Measurements from ENCODE around the gene RTKN2.

The RTKN2 gene

DNA sequence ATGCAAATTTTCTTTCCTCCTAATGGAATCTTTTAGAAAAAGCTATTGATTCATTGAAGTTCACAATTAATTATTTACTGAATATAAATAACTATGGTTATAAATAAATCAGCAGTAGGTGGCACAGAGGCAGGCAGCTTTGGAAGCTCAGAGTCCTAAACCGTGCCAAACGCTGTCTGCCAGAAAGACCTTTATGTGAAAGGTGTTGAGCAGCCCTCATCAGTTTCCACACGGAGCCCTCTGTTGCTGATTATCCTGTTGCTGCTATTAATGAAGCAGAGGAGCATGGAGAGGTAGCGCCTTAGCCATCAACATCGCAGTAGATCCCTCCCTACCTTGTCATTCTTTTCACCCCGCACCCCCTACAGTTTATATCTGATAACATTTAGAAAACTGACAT, 51.0 kb downstream of the RTKN2 start:
- no peak for DNase-seq

- no peak for DNase-seq
Observed at GRCh38 chr10:62214364-62214874, 54.2 kb downstream of the RTKN2 start.

GRCh38 chr10:62205750-62206399, 62.8 kb downstream of the RTKN2 start:
- no peak for DNase-seq

- no peak for DNase-seq
Observed at GRCh38 chr10:62199584-62199983, 69.1 kb downstream of the RTKN2 start.

DNA sequence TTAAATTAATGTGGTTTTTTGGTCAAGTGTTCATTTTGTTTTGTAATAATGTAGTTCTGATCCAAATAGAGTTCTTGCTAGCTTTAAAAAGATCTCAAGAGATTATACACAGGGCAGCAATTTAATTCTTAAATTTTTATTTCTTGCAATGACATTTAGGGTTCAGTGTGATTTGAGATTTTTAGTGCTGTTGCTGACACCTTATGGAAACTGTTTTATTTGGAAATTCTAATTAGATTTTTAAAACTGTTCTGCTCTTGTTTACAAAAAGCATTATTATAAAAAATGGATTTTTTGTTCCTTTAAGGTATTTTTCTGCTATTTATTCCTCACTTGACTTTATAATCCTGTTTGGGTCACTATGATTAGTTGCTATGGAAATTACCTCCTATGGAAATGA, 72.1 kb downstream of the RTKN2 start:
- DNase-seq: no peak

GRCh38 chr10:62195675-62195926, 73.0 kb downstream of the RTKN2 start:
- no peak for DNase-seq

GRCh38 chr10:62194924-62195674, 73.5 kb downstream of the RTKN2 start:
- no peak for DNase-seq

DNA sequence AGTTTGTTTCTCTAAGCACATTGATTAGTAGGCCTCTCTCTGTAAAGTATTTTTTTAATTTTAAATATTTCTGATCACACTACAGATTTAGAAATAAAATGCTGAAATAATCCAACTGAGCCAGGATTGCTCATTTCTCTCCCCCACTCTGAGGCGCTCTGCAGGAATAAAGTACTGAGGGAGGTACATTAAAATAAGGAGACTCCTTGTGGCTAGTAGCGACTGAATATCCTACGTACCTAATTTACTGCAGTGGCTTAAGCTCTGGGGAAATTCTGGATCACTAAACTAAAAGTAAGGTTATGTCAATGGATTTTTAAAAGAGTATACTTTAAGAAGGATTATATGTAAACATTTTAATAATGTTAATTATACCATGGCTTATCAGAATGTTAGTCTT, 75.2 kb downstream of the RTKN2 start:
- no peak for DNase-seq

- no peak for DNase-seq
Observed at GRCh38 chr10:62189131-62189530, 79.5 kb downstream of the RTKN2 start.

- no peak for DNase-seq
Observed at GRCh38 chr10:62188021-62188616, 80.5 kb downstream of the RTKN2 start.

DNA sequence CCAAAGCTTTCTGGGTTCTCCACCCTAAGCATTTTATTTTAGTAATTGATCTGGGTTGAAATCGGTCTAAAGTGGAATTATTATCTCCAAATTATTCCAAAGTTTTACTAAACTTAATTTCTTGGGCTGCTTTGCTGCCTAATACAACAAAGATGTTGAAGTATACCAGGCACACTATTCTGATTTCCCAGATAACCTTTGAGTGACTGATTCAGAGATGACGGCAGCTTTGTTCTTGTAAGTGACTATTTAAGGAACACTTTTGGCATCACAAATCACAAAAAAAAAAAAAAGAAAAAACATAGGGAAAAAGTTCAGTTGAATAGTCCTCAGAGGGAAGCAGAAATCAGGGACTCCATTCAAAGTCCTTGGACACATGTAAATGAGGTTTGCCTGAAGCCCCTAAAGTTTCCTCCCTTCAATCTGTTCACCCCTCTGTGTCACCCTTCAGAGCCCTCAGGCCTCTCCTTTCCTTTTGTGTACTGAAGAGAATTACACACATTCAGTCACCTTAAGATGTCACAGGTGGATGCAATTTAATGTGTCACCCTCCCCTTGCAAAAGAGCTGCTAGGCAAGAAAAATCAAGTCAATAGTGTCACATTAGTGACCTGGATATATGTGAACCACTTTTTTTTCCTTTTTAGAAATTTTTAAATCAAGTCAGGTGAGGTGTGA, 81.5 kb downstream of the RTKN2 start:
- no peak for DNase-seq

DNA sequence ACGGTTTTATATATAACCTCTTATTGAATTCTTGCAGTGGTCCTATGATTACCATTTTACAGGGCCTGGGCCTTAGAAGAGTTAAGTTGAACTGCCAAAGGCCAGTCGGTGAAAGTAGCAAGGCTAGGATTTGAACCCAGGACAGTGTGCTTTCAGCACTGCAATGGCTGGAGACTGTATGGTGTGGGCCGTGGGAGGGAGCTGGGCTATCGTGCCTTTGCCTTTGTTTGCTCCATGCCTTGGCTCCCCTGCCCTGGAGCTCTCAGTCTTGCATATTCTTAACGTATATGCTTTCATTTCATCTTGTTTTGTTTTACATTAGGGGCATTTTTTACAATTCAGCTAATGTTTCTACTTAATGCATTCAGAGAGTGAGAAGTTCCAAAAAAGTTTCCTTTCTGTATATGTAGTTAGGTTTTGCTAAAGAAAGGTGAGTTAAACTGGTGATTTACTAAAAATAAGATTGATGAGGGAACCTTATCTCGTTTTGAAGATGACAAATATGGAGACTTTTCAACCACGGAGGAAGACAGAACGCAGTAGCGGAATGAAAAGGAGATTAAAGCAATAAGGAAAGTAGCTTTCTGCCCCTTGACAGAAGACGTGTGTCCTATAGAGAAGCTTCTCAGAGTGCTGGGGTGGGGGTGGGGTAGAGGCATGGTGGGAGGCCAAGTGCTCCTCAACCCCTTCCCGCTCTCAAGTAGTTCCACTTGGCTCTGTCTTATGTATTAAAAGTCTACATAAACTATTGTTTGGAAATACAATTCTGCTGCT, 82.5 kb downstream of the RTKN2 start:
- no peak for DNase-seq

DNA sequence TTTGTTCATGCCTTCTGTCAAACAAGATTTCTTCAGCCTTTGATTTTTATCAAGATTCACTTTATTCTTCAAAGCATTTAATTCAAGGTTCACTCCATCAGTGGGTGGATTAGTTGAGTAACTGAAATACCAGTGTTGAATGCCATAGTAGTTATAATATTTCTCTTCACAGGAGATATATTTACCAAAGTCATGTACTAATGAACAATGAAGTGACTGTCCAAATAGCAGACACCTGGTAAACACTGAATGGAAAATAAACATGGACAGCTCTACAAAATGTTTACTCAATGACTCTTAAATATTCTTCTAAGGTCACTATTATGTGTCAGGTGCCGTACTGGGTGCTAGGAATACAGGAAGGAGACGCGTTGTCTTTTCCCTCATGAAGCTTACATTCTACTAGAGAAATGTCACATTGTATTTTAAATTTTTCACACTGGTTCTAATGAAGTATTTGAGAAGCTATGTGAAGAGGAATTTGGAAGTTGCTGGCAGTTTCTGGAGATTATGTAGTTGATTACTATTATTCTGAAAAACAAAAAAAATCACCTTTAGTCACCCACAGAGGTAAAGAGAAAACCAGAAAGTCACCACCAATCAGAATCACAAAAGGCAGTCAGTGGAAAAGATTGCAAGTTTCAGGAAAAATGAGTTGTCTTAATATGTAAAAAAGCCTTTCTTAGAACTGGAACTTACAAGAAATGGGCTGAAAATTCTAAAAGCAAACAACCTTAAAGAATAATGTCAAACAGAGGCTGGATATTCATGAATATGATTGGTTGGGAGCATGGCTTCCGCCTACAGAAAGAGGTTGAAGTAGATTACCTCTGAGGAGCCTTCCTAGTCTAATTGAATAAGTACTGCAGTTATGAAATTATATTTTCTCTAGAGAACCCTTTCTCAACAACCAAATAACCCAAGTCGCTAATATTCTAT, 84.5 kb downstream of the RTKN2 start:
- no peak for DNase-seq

DNA sequence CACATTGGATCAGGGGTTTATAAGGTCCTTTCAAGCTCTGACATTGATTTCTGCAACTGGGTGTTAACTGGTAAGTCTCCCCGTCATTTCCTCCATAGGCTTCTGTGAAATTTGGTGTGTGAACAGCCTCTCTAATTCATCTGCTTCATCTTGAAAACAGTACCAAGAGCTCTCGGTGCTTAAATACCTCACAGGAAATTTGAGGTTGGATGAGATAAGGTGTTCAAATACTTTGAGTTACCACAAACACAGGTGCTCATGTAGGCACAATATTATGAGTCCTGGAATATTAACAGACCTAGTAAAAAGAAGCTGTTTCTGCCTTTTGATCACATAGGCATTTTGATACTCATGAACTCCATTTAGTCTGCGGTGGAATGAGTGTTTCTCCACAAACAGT, 85.2 kb downstream of the RTKN2 start:
- DNase-seq: no peak

DNA sequence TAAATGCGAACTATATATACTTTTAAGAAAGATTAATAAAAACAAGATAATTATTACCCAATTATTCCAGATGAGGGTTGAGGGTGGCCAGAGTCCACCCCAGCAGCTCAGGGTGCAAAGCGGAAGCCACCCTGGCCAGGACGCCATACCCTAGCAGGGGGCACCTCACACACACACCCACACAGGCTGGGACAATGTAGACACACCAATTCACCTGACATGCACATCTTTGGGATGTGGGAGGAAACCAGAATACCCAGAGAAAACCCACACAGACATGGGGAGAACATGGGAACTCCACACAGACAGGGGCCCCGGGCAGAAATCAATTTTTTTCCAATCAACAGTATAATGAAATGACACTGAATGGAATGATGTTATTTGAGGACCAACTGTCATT, 86.0 kb downstream of the RTKN2 start:
- DNase-seq: no peak

DNA sequence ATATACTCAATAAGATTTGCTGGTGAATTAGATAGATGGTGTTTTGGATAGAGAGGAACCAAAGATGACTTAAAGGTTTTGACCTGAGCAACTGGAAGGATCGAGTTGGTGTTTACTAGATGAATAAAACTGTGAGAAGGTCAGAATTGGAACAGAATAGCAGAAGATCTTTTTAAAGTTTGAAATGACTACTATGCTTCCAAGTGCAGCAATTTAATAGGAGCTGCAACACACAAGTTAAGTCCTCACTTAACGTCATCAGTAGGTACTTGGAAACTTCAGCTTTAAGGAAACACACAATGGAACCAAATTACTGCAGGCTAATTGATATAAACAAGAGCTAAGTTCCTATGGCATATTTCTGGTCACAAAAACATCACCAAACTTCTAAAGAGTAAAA, 86.5 kb downstream of the RTKN2 start:
- no peak for DNase-seq

DNA sequence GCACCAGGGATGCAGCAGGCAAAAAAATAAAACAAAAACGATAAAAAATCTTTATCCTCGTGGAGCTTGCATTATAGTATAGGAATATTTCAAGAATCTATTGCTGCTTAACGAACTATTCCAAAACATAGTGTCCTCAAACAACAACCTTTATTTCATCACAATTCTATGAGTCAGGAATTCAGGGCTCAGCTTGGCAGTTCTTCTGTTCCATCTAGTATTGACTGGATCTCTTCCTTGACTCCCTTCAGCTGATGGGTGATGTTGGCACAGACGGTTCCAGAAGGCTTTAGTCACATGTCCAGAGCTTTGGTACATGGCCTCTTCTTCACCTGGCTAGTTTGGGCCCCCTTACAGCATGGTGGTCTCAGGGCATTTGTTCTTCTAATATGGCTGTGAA, 88.0 kb downstream of the RTKN2 start:
- no peak for DNase-seq

- DNase-seq: no peak
Observed at GRCh38 chr10:62178568-62178967, 90.1 kb downstream of the RTKN2 start.

DNA sequence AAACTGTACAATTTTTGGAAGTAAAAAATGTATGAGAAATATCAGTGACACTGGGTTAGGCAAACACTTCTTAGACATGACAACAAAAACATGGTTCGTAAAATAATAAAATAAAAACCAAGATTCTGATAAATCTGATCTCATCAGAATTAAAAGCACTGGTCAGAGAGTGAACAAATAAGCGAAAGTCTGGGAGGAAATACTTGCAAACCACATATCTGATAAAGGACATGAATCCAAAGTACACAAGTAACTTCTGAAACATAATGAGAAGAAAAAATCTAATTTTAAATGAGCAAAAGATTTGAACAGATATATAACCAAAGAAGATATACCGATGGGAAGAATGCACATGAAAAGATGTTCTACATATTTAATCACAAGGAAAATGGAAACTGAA, 91.5 kb downstream of the RTKN2 start:
- DNase-seq: no peak

DNA sequence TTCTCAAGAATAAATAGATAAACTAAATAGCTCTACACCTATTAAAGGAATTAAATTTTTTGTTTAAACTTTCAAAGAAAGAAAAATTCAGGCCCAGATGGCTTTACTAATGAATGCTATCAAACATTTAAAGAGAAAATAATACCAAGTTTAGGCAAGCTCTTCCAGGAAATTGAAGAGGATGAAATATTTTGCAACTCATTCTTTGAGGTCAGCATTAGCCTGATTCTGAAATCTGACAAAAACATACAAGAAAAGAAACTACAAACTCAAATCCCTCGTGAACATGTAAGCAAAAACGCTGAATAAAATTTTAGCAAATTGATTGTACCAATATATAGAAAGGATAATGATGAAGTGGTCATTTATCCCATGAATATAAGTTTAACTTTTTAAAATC, 93.4 kb downstream of the RTKN2 start:
- DNase-seq: no peak

GRCh38 chr10:62172465-62172864, 96.2 kb downstream of the RTKN2 start:
- DNase-seq: no peak

DNA sequence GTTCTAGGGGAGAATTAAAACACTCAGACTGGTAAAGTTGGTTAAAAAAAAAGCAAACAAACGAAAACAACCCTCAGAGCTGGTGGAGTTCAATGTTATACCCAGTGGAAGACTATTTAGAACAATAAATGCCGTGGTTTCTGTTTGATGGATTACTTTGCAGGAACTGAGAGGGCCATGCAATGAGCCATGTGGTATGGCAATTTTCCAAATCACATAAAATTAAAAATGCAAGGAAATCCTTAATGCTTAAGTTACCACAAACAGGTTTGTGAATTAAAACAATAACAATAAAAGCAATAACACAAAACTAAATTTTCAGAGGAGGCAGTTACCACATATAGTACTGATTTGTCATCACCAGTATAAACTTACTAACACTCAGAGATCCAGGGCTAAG, 96.9 kb downstream of the RTKN2 start:
- DNase-seq: no peak

Measured in NCI-H1105 (cell line).